NCI-H128 (cell line): ENCODE measurements around the gene MRRF.

Source experiments
- DNase-seq: peaks from one replicate; lab custom pipeline; 2025; ENCODE audit not compliant: unreplicated experiment; lab: John Stamatoyannopoulos, UW

MRRF gene

DNA sequence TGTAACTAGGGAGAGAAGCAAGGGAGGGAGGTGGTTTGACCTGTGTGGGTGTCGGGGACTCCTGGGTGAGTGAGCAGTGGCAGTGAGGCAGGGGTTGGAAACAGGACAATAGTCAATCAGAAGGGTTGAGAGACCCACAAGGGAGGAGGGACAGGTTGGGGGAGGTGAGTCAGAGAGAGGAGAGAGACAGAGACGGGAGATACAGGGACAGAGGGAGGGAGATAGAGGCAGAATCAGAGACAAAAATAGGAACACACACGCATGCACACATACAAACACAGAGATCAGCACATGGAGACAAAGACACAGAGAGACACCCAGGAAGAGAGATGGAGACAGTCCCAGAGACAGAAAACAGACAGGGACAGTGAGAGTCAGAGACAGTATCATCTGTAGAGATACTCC, 66.8 kb downstream of the MRRF start:
- DNase-seq, result no peak

DNA sequence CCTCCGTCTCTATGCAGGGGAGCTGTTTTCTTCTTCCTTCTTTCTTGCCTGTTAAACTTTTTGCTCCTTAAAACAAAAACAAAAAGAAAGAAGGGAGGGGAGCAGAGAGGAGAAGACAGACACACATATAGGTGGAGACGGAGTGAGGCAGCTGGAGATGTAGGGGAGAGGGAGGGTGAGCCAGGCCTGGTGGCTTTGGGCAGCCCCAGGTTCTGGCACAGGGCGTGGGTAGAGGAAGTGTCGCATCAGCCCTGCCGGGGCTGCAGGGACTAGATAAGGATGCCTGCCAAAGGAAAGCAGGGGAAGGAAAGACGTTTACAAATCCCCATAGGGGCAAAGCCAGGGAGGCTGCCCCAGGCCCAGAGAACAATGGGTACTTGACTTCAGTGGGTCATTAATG, 67.4 kb downstream of the MRRF start:
- DNase-seq, result no peak

DNA sequence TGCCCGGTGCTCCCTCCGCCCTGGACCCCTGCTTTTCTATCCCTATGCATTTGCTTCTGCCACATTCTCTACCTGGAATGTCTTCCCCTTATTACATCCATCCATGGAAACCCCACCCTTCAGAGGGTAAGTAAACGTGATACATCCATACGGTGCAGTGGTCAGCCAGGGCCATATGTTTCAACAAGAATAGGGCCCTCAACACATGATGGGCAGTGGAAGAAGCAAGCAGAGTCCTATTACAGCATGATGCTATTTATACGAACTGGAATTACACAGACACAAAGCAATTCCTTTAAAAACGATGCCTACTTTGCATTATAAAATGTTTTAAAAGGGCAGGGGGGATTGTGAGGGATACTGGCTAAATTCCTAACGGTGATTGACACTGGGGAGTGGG, 68.0 kb downstream of the MRRF start:
- DNase-seq, result no peak

DNA sequence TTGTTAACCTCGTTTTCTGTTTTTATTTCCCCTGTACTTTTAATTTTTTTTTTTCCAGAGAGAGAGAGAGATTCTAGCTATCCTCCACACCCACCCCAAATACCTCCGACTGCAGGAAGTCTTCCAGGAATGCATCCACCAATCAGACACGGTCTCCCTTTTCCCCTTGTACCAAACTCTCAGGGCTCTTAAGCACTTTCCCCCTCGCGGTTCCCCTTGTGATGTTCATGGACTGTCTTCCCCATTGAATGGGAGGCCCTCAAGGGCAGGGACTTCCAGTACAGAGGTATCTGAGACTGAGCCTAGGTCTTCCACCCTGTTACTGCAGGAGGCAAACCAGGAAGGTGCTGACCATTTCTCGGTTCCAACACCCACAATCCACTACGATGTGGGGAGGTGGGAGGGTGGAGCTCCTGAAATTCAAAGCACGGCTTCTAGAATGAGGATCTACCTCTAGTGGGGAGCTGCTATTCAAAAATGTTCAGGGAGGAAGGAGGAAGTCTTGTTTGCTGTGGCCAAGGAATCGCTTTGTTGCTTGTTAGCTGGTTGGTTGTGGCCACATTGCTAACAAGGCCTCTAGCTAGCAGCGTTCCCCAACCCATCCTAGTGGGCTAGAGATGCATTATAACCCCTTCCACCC, 68.6 kb downstream of the MRRF start:
- DNase-seq, result no peak

DNA sequence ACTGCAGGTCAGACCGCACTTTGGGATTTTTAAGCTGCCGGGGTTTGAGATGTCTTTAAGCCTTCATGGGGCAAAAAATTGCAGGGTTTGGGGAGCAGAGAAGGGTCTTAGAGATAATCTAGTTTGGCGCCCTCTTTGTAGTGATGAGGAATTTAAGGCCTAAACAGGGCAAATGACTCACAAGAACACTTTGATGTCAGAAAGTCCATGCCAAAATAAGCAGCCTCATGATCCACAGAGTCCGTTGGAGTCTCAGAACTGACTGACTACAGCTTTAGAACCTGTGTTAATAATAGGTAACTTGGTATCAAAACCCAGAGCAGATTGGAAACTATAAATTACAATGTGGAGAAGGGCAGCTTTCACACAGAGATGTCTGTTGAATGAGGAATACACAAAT, 70.2 kb downstream of the MRRF start:
- DNase-seq, result no peak

DNA sequence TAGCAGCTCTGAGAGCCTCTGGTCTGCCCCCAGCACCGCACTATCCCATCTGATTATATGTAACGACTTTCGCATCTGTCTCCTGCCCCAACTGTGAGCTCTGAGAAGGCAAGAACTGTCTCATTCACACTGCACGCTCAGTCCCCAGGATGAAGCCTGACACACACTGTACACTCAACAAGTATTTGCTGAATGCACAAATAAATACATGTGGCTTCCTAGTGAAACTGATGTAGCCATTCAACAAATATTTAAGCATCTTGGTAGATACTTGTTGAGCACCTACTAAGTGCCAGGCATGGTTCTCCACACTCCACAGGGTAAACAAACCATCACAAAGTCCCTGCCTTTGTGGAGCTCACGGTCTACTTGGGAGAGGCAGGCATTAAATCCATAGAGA, 71.5 kb downstream of the MRRF start:
- no peak for DNase-seq

DNA sequence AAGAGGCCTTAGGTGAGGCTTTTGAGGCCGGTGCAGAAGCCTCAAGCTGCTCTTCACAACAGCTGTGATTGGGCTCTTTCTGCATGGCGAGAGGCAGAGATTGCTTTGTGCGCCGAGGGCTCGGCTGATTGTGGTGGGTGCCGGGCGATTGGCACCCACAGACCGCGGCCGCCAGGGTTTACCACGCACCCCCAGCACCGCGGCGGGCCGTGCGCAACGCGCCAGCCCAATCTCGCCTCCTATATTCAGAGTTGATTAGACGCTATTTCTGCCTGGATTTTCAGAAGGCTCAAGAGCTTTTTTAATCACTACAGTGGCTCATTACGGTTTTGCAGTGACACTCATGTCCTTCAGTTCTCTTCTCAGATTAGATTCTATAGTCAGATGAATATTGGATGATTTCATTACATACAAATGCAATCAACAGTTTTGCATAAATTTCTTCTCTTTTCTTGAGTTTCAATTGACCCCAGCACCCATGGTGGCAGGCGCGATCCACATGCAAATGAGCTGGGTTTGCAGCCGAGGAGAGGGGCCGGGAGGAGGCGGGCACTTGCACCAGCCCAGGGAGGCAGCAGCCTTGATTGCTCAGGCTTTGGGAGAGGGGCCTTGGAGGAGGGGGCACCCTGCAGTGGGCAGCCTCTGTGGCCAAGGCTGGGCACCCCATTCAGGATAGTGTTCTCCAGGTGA, 72.3 kb downstream of the MRRF start:
- DNase-seq, result no peak

DNA sequence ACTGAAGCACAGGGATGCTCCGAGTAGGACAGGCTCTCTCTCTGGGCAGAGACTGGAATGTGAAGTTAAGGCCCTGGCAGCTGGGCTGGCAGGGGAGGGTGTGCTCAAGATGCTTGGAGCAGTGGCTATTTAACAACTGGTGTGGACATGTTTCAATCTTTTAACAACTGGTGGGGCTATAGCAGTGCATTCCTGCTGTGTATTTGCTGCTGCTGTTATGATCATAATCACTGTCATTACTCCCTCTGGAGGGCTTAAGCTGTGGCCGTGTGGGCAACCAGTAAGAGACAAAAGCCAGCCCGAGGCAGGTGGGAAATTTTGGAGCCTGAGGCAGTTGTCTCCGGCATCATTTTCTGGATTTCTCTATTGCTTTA, 72.9 kb downstream of the MRRF start:
- DNase-seq, result no peak

DNA sequence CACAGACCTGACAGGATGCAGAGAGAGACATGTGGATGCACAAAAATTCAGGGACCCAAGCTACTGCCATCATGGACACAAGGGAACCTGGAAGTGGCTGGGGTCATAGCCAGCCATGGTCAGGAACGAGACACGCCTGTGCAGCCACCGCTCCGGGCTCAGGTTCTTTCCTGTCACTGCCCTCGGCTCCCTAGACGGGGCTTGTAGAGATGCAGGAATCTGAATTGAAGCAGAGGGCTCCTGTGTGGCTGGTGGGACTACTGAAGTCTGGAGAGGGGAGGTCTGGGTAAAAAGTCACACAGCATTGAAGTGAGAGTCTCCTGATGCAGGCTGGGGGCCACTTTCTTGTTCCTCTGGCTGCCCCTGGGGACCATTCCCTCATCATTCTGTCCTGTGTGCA, 73.9 kb downstream of the MRRF start:
- no peak for DNase-seq

DNA sequence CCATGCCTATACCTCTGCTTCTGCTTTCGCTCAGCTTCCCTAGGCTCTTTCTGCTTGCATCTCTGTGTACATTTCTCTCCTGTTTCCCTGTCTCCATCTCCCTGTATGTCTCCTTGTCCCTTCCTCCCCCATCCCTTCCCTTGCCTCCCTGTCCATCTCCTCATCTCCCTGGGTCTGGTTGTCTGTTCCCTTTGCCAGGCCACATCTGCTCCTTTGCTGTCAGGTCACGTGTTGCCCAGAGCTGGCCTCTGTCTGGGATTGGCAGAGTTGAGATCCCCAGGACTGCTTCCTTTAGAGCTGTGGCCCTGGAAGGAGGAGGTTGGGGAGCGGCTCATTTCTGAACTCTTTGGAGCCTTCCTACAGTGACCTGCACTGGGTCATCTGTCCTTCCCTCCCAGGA, 74.3 kb downstream of the MRRF start:
- DNase-seq, result no peak

DNA sequence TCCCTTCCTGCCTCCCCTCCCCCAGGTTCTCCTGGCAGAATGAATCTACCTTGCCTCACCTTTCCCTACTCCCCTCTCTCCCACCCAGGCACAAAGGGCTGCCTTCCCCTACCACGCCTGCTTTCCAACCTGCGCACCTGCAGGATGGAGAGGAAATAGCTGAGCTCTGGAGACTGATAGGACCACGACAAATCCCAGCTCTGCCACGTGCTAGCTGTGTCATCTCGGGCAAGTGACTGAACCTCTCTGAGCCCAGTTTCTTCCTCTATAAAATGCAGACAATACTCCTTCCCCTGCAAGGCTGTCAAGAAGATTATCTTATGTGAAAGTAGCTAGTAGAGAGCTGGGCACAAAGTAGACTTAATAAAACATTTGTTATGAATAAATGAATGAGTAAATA, 74.9 kb downstream of the MRRF start:
- DNase-seq, result no peak

DNA sequence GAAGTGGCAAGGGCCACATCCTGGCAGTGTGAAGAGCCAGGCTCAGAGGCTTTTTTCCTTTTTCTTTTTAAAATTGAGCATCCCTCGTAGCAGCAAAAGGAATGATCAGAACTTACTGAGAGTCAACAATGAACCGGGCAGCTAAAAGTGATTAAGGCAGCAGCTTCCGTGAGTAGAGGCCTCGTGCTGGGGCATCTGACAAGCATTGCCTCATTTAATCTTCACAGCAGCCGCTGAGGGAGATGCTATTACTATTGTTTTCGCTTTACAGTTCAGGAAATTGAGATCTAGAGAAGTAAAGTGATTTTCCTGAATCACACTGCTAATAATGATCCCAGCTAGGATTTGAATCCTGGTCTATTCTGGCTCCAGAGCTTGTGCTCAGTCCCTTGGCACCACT, 75.5 kb downstream of the MRRF start:
- DNase-seq, result no peak

DNA sequence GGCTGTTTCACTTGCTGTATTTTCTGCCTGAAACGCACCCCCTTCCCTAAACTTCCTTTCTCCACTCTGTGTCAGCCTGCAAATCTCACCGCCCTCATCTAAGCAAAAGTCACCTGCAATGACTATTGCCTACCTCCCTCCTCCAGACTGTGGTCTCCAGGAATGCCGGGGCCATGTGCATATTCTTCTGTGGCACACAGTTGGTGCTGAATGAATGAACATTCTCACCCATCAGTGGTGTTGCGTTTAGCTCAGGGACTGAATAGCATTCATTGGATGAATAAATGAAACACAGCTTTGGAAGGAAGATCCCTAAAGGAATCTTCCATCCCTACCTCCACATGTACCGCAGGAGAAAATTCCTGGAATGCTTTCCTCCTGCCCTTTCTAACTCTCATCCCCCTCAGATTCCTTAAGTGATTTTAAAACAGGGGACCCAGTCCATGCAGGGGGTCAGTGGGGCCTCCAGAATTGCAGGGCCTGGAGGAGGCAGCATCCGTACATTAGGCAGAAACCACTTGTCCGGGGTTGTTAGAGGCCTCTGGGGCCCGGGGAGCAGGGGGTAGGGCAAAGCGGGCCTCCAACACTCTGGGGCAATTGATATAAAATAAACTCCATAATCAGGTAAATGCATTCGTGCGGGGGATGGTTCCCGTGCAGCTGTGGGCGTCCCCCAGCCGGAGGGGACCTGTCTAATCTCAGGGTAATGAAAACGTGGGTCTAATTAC, 77.8 kb downstream of the MRRF start:
- DNase-seq, result no peak

DNA sequence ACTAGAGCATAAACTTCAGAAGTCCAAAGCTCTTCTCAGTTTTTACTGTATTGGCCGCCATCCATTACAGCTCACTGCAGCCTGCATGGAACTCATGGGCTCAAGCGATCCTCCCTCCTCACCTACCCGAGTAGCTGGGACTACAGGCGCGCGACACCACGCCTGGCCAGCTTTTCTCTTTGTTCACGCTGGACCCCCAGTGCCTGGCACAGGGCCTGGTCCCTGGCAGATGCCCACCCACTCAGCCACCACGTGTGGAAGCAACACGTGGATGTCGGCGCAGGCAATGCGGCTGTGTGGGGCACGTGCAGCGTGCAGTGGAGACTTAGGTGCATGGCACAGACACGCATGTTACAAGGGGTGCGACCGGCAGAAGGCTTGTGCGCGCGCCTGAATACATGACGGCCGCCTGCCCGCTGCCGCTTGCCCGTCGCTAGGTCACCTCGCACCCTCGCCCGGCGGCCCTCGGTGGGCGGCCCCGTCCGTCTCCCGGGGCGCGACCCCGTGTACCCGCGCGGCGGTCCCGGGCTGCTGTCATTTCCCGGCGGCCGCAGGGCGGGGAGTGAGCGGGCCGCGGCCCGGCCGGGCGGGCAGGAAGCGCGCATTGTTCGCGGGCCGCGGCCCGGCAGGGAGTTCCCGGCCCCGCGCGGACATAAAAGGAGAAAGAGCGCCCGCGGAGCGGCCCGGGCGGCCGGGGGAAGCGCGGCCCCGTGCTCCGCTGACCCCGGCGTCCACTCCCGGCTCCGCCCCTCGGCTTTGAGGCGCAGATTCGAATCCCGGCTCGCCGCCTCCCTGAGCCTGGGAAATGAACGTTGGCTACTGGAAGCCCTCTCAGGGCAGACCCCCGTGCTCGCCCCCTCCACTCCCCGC, 82.0 kb downstream of the MRRF start:
- no peak for DNase-seq

DNA sequence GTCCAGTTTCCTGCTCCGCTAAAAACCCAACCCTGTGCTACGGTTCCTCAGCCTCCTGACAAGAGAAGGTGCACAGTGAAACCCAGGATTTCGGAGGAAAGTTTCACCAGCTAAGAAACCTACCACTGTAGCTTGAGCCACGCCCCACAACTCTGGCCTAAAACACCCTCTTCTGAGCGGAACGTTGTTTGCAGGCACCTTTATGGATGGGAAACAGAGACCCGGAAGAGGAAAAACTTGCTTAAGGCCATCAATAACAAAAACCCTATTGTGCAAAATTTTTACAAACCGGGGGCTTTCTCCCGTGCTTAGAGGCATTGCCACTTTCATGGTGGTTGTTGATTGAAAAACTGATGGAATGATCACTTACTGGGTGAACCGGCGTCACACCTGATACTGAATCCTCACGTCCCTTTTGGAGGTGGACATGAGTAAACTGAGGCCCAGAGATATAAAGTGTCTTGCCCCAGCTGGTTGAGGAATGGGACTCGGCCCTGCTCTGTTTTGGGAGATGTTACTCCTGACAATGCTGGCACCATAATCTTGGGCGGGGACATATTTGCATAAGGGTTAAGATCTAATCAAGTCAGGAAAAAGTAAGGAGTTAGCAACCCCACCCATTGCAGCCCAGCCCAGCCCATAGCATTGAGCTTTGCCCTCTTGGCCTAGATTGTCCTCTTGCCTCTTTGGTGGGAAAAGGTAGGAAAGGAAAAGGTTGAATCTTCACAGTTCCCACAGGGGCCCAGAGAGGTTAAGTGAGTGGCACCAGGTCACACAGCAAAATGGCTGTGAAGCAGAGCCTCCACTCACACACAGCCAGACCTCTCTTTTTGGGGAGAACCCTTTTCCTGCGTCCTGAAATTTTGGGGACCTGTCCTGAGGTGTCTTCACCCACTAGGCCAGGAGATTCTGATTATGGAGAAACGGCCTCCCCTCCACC, 82.9 kb downstream of the MRRF start:
- no peak for DNase-seq

DNA sequence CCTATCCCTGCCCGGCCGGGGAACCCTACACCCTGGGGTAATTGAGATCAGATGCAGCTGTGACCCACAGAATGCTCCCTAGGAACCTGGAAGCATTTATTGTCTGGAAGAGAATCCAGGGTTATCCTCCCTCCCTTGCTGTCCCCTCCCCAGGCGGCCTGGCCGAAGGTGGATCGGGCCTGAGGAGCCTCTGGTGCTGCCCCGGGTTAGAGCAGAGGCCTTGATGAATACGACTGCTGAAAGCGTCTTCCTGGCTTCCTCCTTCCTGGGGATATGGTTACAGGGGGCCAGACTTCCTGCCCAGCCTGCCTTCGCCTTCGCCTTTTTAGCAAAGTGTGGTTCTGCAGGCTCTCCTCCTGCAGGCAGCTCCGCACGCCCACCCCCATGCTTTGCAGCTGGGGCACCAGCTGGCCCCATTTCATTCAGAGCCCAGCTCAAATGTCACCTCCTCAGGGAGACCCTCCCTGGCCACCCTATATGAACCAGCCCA, 83.7 kb downstream of the MRRF start:
- no peak for DNase-seq

DNA sequence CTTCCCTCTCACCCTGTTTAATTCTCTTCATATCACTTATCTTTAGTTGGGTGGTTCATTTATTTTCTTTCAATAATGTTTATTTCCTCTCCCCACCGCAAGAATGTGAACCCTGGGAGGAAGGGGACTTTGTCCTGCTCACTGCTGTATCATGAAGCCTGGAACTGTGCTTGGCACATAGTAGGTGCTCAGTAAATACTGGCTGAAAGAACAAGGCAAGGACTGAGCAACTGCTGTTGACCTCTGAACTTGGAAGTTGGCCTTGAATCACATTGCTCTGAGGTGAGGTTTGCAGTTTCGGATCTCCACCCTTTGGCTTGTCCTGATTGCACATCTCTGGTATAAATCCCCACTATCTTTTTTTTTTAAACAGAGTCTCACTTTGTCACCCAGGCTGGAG, 84.1 kb downstream of the MRRF start:
- no peak for DNase-seq

DNA sequence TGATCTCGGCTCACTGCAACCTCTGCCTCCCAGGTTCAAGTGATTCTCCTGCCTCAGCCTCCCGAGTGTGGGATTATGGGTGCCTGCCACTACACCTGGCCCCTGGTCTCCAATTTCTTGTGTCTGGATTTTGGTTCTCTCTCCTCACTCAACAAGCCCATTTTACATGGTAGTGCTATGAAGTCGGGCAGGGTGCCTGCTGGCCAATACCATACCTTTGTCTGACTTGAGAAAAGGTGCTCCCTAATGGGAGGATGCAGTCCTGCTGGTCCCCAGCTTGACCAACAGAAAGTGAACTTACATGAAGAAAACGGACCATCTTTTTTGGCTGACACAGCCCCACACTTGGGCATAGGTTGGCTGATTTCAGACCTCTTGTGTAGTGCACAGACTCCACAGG, 84.5 kb downstream of the MRRF start:
- no peak for DNase-seq

DNA sequence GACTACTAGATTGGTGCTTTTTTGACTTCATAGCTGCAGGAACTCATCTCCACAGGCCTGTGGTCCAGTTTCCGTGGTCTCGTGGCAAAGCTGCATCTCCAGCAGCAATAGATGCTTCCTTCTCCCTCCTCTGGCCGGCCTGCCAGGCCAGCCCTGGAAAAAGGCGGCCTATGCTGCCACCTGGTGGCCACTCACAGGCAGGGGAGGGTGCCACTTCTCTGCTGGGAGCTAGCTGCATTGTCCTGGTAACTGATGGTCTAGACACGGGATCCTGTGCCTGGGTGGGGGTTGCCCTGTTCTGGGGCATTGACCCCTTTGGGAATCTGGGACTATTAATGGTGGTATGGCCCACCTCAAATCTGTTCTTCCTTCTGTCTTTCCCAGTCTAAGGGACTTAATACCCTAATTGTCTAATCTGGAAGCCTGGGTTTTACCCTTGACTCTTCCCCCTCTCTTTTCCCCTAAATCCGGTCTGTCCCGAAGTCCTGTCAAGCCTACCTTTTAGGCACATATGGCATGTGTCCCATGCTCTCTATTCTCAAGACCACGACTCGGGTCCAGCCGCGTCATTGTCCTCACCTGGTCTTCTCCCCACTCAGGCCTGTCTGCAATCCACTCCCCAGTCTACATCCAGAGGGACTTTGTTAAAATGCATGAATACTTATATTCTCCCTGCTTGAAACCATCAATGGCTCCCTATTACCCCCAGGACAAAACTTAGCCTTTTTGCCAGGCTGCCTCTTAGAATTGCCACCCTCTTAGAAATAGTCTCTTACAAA, 86.1 kb downstream of the MRRF start:
- DNase-seq, result peak; percentile 45
